Activated CD8-positive, alpha-beta T cell treated with anti-CD3 and anti-CD28 coated beads for 36 hours (primary cell): ENCODE results near the gene CELF2. TPM values are rescaled to one million over a fixed set of nuclear protein-coding genes. Genes with fewer than 3 reads are reported as not detected.
A peak's percentile ranks its signal among the peaks of the same experiment; 100 is the strongest.

Source experiments
- ATAC-seq: fragments of 200-7000 bp; cut with Tn5 transposase; one replicate; pipeline ENCODE4 v1.10.0; 2021; ENCODE audit warnings: mild to moderate bottlenecking, moderate library complexity
- CTCF ChIA-PET: fragments of 350-600 bp; sonication (Branson Sonifier 250); formaldehyde crosslinking; loops from one replicate; lab custom pipeline; 2021; ENCODE audit warnings: antibody characterized with exemption; lab: Charles Lee
- POLR2A ChIA-PET: fragments of 350-600 bp; sonication (Branson Sonifier 250); formaldehyde crosslinking; loops from one replicate; lab custom pipeline; 2021; ENCODE audit warnings: antibody characterized with exemption; lab: Charles Lee
- DNase-seq: peaks from one replicate; pipeline ENCODE4 v3.0.0-alpha.2; 2020
- H3K27ac Mint-ChIP-seq: one replicate; pipeline ENCODE4 v1.8.0; 2021; ENCODE audit warnings: mild to moderate bottlenecking, mixed read lengths
- H3K27me3 Mint-ChIP-seq: one replicate; pipeline ENCODE4 v1.8.0; 2021; ENCODE audit warnings: mixed read lengths
- H3K36me3 Mint-ChIP-seq: one replicate; pipeline ENCODE4 v1.8.0; 2021; ENCODE audit warnings: low read depth, mixed read lengths
- H3K4me1 Mint-ChIP-seq: one replicate; pipeline ENCODE4 v1.8.0; 2021; ENCODE audit warnings: low read depth, mixed read lengths
- H3K4me3 Mint-ChIP-seq: one replicate; pipeline ENCODE4 v1.8.0; 2021; ENCODE audit warnings: mild to moderate bottlenecking, moderate library complexity, mixed read lengths
- H3K9me3 Mint-ChIP-seq: one replicate; pipeline ENCODE4 v1.8.0; 2021; ENCODE audit warnings: mixed read lengths
- CTCF ChIP-seq: fragments of 200-600 bp; IDR thresholded peaks from one replicate; pipeline ENCODE4 v1.8.0; 2022; ENCODE audit warnings: antibody characterized with exemption, mild to moderate bottlenecking
- intact Hi-C: fragments of 100-400 bp; cut with micrococcal nuclease; formaldehyde crosslinking; loops from one replicate; pipeline ENCODE4 v1.10.0; 2022
- total RNA-seq, 2 experiments: library from RNA; stranded (reverse); gene quantifications; one replicate each; pipeline ENCODE4 v1.2.3, GENCODE V29; 2021

Gene CELF2
- total RNA-seq, 2 experiments from 2014 or later: 132 to 133 TPM

- peaks cover 89% of the 10 kb centered on the region for H3K36me3 Mint-ChIP-seq
Measured at GRCh38 chr10:11208908-11209829, 191.5 kb downstream of the CELF2 start.

GRCh38 chr10:11209830-11210181 lies 192.1 kb downstream of the CELF2 start:
- H3K36me3 Mint-ChIP-seq: peaks cover 88% of the 10 kb centered on the region
- H3K4me3 Mint-ChIP-seq: peak overlapping the region; percentile 72
- peaks cover 98% of the 10 kb centered on the region for H3K4me1 Mint-ChIP-seq
- POLR2A ChIA-PET: interaction anchor here (0.6 to 12.3 kb wide), 12 partner anchors 8 to 61 kb away, joined by 3 to 105 read pairs (median 6); no protein-coding TSS in a partner anchor
- CTCF ChIA-PET: interaction anchor here (0.9 to 3.0 kb wide), 9 partner anchors 9 to 99 kb away, joined by 3 to 14 read pairs (median 4); no protein-coding TSS in a partner anchor
- H3K27me3 Mint-ChIP-seq: no peaks in the 10 kb centered on the region
- H3K27ac Mint-ChIP-seq: peak overlapping the region; percentile 97
- TF ChIP-seq CTCF: no peak
- ATAC-seq (peak; percentile 4), DNase-seq (no peak)
- intact Hi-C loops: loop anchor here (1.0 kb wide), 1 partner anchor 32 kb away; no protein-coding TSS in a partner anchor
- H3K9me3 Mint-ChIP-seq: no peaks in the 10 kb centered on the region

More at GRCh38 chr10:11208908-11209829, 191.5 kb downstream of the CELF2 start:
- no peak for TF ChIP-seq CTCF
- H3K4me1 Mint-ChIP-seq: peaks cover 98% of the 10 kb centered on the region
- peak overlapping the region; percentile 72 for H3K4me3 Mint-ChIP-seq
- no peaks in the 10 kb centered on the region for H3K27me3 Mint-ChIP-seq
- ChIA-PET CTCF (interaction anchor here (0.9 to 3.0 kb wide), 9 partner anchors 9 to 98 kb away, joined by 3 to 14 read pairs (median 4); no protein-coding TSS in a partner anchor), POLR2A (interaction anchor here (0.6 to 12.3 kb wide), 15 partner anchors 8 to 60 kb away, joined by 3 to 105 read pairs (median 5); no protein-coding TSS in a partner anchor)
- intact Hi-C loops: loop anchor here (1.0 kb wide), 1 partner anchor 31 kb away; no protein-coding TSS in a partner anchor
- H3K9me3 Mint-ChIP-seq: no peaks in the 10 kb centered on the region
- ATAC-seq: peak; percentile 48
- peak; percentile 78 for DNase-seq
- H3K27ac Mint-ChIP-seq: peak overlapping the region; percentile 97

- peak overlapping the region; percentile 97 for H3K27ac Mint-ChIP-seq
- no peaks in the 10 kb centered on the region for H3K27me3 Mint-ChIP-seq
- H3K4me3 Mint-ChIP-seq: peak overlapping the region; percentile 72
- peaks cover 98% of the 10 kb centered on the region for H3K4me1 Mint-ChIP-seq
- ChIA-PET POLR2A (interaction anchor here (0.6 to 12.3 kb wide), 13 partner anchors 8 to 61 kb away, joined by 3 to 105 read pairs (median 5); no protein-coding TSS in a partner anchor), CTCF (interaction anchor here (0.9 to 3.0 kb wide), 10 partner anchors 8 to 99 kb away, joined by 3 to 14 read pairs (median 4); no protein-coding TSS in a partner anchor)
- H3K36me3 Mint-ChIP-seq: peaks cover 88% of the 10 kb centered on the region
- ATAC-seq (no peak), DNase-seq (no peak)
- intact Hi-C loops: no loop called here
- H3K9me3 Mint-ChIP-seq: no peaks in the 10 kb centered on the region
- TF ChIP-seq CTCF: no peak
Measured at GRCh38 chr10:11210211-11210922, 192.7 kb downstream of the CELF2 start.

GRCh38 chr10:11212288-11213085 lies 194.8 kb downstream of the CELF2 start:
- Mint-ChIP-seq H3K4me1 (peaks cover 98% of the 10 kb centered on the region), H3K36me3 (peaks cover 88% of the 10 kb centered on the region), H3K4me3 (peak overlapping the region; percentile 72), H3K27me3 (no peaks in the 10 kb centered on the region), H3K27ac (peak overlapping the region; percentile 97), H3K9me3 (no peaks in the 10 kb centered on the region)
- no peak for DNase-seq
- no peak for TF ChIP-seq CTCF
- POLR2A ChIA-PET: interaction anchor here (0.8 to 12.3 kb wide), 12 partner anchors 14 to 63 kb away, joined by 3 to 105 read pairs (median 6); no protein-coding TSS in a partner anchor
- CTCF ChIA-PET: interaction anchor here (1.1 to 1.8 kb wide), 2 partner anchors 14 to 30 kb away, joined by 3 to 6 read pairs; no protein-coding TSS in a partner anchor
- peak; percentile 14 for ATAC-seq
- intact Hi-C loops: no loop called here
